ENCODE measurements around the gene NBL1. TPM values are rescaled to one million over a fixed set of nuclear protein-coding genes. Genes with fewer than 3 reads are reported as not detected.

The NBL1 gene
- polyA plus RNA-seq, 1 experiment = 171 TPM

GRCh38 chr1:19679691-19680090, 35.6 kb downstream of the NBL1 start:
- ChIA-PET CTCF (interaction anchor here (3.5 kb wide), 1 partner anchor 25 kb away, joined by 19 read pairs; no protein-coding TSS in a partner anchor), POLR2A (no interaction called here)
- H3K36me3 ChIP-seq (ENCODE audit: control insufficient read depth, insufficient read depth, low read length) = no peaks in the 10 kb centered on the region
- DNase-seq (ENCODE audit: low read depth) = no peak
- no peak overlapping the region for H3K4me3 ChIP-seq (ENCODE audit: low read depth, low read length)
- no peaks in the 10 kb centered on the region; the same call in 1 of the 2 replicates for H3K27me3 ChIP-seq (ENCODE audit: control insufficient read depth, insufficient read depth, low read length)
- TF ChIP-seq CTCF (IDR thresholded peaks at IDR 0.05; ENCODE audit: insufficient read depth, low read depth, low read length) = no peak

- no peak for DNase-seq (ENCODE audit: low read depth)
- H3K36me3 ChIP-seq (ENCODE audit: control insufficient read depth, insufficient read depth, low read length) = no peaks in the 10 kb centered on the region
- TF ChIP-seq CTCF (IDR thresholded peaks at IDR 0.05; ENCODE audit: insufficient read depth, low read depth, low read length) = no peak
- H3K4me3 ChIP-seq (ENCODE audit: low read depth, low read length) = no peak overlapping the region
- POLR2A ChIA-PET = no interaction called here
- no peaks in the 10 kb centered on the region; the same call in 1 of the 2 replicates for H3K27me3 ChIP-seq (ENCODE audit: control insufficient read depth, insufficient read depth, low read length)
- CTCF ChIA-PET = interaction anchor here (3.5 kb wide), 2 partner anchors 19 to 24 kb away, joined by 19 to 20 read pairs; no protein-coding TSS in a partner anchor
These were observed 36.5 kb downstream of the NBL1 start for GRCh38 chr1:19680644-19681043.

DNA sequence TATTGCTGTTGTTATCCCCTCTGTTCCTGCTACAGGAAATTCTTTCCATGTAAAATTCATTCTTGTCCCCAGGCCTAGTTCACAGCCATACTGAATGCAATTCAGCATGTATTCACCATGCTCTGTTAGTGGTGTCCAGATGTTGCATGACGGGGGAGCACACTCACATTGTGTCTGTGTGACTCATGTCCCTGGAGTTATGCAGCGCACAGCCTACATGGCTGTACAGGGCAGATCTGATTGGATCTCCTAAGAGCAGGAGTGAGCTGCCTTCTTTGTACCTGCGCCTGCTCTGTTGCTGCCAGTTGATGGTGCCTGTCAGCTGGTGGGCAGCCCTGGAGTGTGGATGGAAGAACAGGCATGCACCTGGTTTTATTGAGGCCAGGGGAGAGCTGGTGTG, 38.1 kb downstream of the NBL1 start:
- H3K36me3 ChIP-seq (ENCODE audit: control insufficient read depth, insufficient read depth, low read length) = no peaks in the 10 kb centered on the region
- DNase-seq (ENCODE audit: low read depth) = peak; percentile 59
- POLR2A ChIA-PET = interaction anchor here (0.5 kb wide), 1 partner anchor 16 kb away, joined by 12 read pairs; no protein-coding TSS in a partner anchor
- H3K4me3 ChIP-seq (ENCODE audit: low read depth, low read length) = no peak overlapping the region
- no peaks in the 10 kb centered on the region; the same call in 1 of the 2 replicates for H3K27me3 ChIP-seq (ENCODE audit: control insufficient read depth, insufficient read depth, low read length)
- no peak for TF ChIP-seq CTCF (IDR thresholded peaks at IDR 0.05; ENCODE audit: insufficient read depth, low read depth, low read length)
- CTCF ChIA-PET = interaction anchor here (0.7 to 3.5 kb wide), 5 partner anchors 21 to 34 kb away, joined by 3 to 20 read pairs (median 6); no protein-coding TSS in a partner anchor

DNA sequence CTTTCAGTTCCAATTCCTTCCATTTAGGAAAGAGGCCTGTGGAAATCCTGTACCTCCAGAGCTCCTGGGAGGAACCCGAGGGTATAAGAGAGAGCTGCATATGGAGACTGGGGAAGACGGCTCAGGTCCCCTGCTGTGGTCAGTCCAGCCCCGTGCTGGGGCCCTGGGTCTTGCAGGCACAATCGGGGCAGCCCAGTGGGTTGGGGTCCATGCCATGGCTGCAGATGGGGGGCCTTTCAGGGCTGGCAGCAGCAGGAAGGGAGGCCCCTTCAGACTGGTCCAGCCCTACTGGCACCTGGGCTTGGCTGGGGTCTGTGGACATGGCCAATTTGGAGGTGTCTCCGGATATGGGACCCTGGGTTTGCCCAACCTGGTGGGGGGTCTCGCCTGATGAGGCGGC, 38.8 kb downstream of the NBL1 start:
- POLR2A ChIA-PET = interaction anchor here (0.5 kb wide), 1 partner anchor 15 kb away, joined by 12 read pairs; no protein-coding TSS in a partner anchor
- Histone ChIP-seq H3K36me3 (ENCODE audit: control insufficient read depth, insufficient read depth, low read length) (no peaks in the 10 kb centered on the region; the same call in 1 of the 2 replicates), H3K4me3 (ENCODE audit: low read depth, low read length) (no peak overlapping the region), H3K27me3 (ENCODE audit: control insufficient read depth, insufficient read depth, low read length) (no peaks in the 10 kb centered on the region)
- no peak for TF ChIP-seq CTCF (IDR thresholded peaks at IDR 0.05; ENCODE audit: insufficient read depth, low read depth, low read length)
- DNase-seq (ENCODE audit: low read depth) = no peak
- CTCF ChIA-PET = interaction anchor here (0.7 to 3.5 kb wide), 4 partner anchors 22 to 33 kb away, joined by 3 to 20 read pairs (median 12); no protein-coding TSS in a partner anchor

DNA sequence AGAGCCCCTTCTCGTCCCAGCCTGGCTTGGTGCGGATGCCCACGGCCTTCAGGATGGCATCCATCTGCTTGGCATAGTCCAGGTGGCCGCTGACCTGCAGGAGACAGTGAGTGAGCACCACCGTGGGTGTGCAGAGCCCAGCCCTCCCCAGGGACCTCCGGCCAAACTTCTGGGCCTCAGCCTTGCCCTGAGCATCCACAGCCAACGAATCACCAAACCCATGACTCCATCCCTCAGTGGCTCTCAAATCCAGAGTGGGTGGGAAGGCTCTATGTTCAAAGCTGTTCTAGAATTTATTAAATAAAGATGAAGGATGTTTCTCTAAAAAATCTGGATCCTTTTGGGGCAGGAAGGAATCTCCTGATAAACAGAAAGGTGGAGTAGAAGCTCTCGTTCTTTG, 39.2 kb downstream of the NBL1 start:
- TF ChIP-seq CTCF (IDR thresholded peaks at IDR 0.05; ENCODE audit: insufficient read depth, low read depth, low read length) = no peak
- ChIA-PET CTCF (interaction anchor here (3.5 kb wide), 1 partner anchor 22 kb away, joined by 20 read pairs; no protein-coding TSS in a partner anchor), POLR2A (no interaction called here)
- no peak for DNase-seq (ENCODE audit: low read depth)
- Histone ChIP-seq H3K36me3 (ENCODE audit: control insufficient read depth, insufficient read depth, low read length) (no peaks in the 10 kb centered on the region; the same call in 1 of the 2 replicates), H3K27me3 (ENCODE audit: control insufficient read depth, insufficient read depth, low read length) (no peaks in the 10 kb centered on the region), H3K4me3 (ENCODE audit: low read depth, low read length) (no peak overlapping the region)
